GM23248 (cell line): ENCODE data around the gene ZNF736.

Experiments used
- EZH2 ChIP-seq: fragments of 200-600 bp; sonication (generic); IDR thresholded peaks from 2 replicates; pipeline ENCODE4 v1.6.1; 2018; ENCODE audit warnings: antibody characterized with exemption, mild to moderate bottlenecking; ENCODE audit not compliant: insufficient read depth, poor library complexity, severe bottlenecking
- EZH2phosphoT487 ChIP-seq: fragments of 200-600 bp; sonication (generic); IDR thresholded peaks from 2 replicates; pipeline ENCODE4 v1.6.1; 2018; ENCODE audit warnings: antibody characterized with exemption, moderate library complexity, mild to moderate bottlenecking, low read depth; ENCODE audit not compliant: insufficient read depth

DNA sequence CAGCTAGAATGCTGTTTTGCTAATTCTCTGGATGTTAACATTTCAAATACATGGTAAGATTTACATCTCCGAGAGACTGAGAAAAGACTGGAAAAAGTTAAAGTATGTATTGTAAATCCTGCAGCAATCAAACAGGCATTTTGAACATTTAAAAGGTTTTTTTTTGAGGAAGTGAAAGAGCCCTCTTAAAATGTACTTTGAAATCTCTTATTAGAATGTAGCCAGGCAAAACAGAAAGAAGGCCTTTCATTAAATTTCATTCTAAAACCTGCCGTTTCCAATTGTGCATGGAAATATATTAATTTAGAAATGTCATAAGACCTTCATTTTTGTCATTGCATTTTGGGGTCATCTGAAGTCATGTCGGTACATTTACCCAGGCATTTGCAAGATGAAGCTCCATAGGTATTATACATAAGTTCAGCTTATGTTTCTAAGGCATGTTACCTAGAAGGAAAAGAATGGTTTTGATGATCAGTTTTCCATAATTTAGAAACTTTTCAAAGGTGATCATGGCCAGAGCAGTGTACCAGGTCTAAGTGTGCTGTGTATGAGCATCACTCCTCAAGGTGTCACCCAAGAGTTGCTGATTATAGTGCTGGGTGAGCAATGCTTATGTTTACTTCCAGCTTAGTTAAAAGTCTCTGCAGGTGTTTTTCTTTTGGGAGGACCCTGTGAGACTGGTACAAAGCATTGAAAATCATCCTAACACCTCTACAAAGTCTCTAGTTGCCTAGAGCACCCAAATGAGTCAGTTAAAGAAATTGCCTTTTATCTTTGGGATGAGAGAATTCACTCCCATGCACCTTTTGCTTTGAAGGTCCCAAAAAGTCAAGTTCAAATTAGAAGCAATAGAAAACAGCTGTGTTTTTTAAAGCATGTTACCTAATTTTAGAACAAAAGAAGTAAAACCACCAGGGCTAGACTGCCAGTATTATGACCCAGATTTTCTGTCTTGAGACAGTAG is 7.1 kb downstream of the ZNF736 start:
- TF ChIP-seq EZH2 (no peak), EZH2phosphoT487 (no peak)
